Activated CD8-positive, alpha-beta T cell treated with anti-CD3 and anti-CD28 coated beads for 36 hours (primary cell): ENCODE measurements around the gene GTF2H3. TPM values are rescaled to one million over a fixed set of nuclear protein-coding genes. Genes with fewer than 3 reads are reported as not detected.

Experiments used
- ATAC-seq: fragments of 200-7000 bp; cut with Tn5 transposase; one replicate; pipeline ENCODE4 v1.10.0; 2021; ENCODE audit warnings: mild to moderate bottlenecking, moderate library complexity
- CTCF ChIA-PET: fragments of 350-600 bp; sonication (Branson Sonifier 250); formaldehyde crosslinking; loops from one replicate; lab custom pipeline; 2021; ENCODE audit warnings: antibody characterized with exemption; lab: Charles Lee
- POLR2A ChIA-PET: fragments of 350-600 bp; sonication (Branson Sonifier 250); formaldehyde crosslinking; loops from one replicate; lab custom pipeline; 2021; ENCODE audit warnings: antibody characterized with exemption; lab: Charles Lee
- DNase-seq: peaks from one replicate; pipeline ENCODE4 v3.0.0-alpha.2; 2020
- H3K27ac Mint-ChIP-seq: one replicate; pipeline ENCODE4 v1.8.0; 2021; ENCODE audit warnings: mild to moderate bottlenecking, mixed read lengths
- H3K27me3 Mint-ChIP-seq: one replicate; pipeline ENCODE4 v1.8.0; 2021; ENCODE audit warnings: mixed read lengths
- H3K36me3 Mint-ChIP-seq: one replicate; pipeline ENCODE4 v1.8.0; 2021; ENCODE audit warnings: low read depth, mixed read lengths
- H3K4me1 Mint-ChIP-seq: one replicate; pipeline ENCODE4 v1.8.0; 2021; ENCODE audit warnings: low read depth, mixed read lengths
- H3K4me3 Mint-ChIP-seq: one replicate; pipeline ENCODE4 v1.8.0; 2021; ENCODE audit warnings: mild to moderate bottlenecking, moderate library complexity, mixed read lengths
- H3K9me3 Mint-ChIP-seq: one replicate; pipeline ENCODE4 v1.8.0; 2021; ENCODE audit warnings: mixed read lengths
- CTCF ChIP-seq: fragments of 200-600 bp; IDR thresholded peaks from one replicate; pipeline ENCODE4 v1.8.0; 2022; ENCODE audit warnings: antibody characterized with exemption, mild to moderate bottlenecking
- intact Hi-C: fragments of 100-400 bp; cut with micrococcal nuclease; formaldehyde crosslinking; loops from one replicate; pipeline ENCODE4 v1.10.0; 2022
- total RNA-seq, 2 experiments: library from RNA; stranded (reverse); gene quantifications; one replicate each; pipeline ENCODE4 v1.2.3, GENCODE V29; 2021

GTF2H3 gene
- total RNA-seq = 10 to 100 TPM; 78.6 to 80.0 TPM

DNA sequence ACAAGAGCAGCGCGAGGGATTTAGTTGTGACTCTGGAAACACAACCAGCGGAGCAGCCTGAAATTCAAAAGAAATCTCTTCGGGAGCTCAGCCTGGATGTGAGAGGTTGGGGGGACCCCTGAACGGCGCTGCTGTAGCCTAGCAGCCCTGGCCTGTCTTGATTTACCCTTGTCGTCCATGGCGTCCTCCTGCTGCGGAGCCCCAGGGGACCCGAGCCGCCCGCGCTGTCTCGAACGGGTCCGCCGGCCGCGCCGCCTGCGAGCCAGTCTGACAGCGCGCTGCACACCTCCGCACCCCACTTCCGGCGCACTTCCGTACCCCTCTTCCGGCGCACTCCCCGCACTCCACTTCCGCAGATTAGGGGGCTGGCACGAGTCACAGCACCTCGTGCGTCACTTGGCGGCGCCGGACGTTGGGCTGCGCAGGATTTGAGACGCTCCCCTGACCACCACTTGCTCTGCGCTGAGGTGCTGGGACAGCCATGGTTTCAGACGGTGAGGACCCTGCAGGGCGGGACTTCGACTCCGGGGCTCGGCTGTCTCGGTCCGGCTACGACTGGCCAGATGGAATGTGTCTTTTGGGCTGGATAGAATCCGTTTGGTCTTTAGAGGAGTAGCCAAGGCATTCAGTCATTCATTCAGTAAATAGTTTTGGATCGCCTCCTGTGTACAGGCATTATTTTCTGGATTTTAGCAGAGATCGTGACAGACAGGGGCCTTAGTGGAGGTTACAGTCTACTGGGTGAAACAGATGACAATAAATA lies at the start of gene GTF2H3, which contains the start of gene EIF2B1:
GTF2H3 (plus strand) TSS at position 451 of the 763 bp plus-strand sequence; CDS start at position 482, 31 bp downstream.
EIF2B1 (minus strand) TSS at position 308 of the 763 bp plus-strand sequence; CDS start at position 179, 129 bp downstream.
- ATAC-seq (peak; percentile 98), DNase-seq (peak; percentile 99)
- peaks cover 29% of the 10 kb centered on the region for H3K4me1 Mint-ChIP-seq
- peak within 1 kb of the TSS; percentile 98 for H3K27ac Mint-ChIP-seq
- CTCF ChIA-PET = interaction anchor here (1.1 kb wide), 1 partner anchor 15 kb away, joined by 3 read pairs; no protein-coding TSS in a partner anchor
- intact Hi-C loops = no loop called here
- H3K4me3 Mint-ChIP-seq = peak within 1 kb of the TSS; percentile 98
- TF ChIP-seq CTCF = no peak
- POLR2A ChIA-PET = interaction anchor here (0.6 to 3.7 kb wide), 10 partner anchors 11 to 416 kb away, joined by 3 to 16 read pairs (median 4); partner anchors contain the start of genes ATP6V0A2, DDX55 and DNAH10
- H3K27me3 Mint-ChIP-seq = no peaks in the 10 kb centered on the region
- H3K36me3 Mint-ChIP-seq = peaks cover 38% of the 10 kb centered on the region
- H3K9me3 Mint-ChIP-seq = no peaks in the 10 kb centered on the region

GRCh38 chr12:123591702-123592481 lies 41.7 kb upstream of the GTF2H3 start:
- POLR2A ChIA-PET = interaction anchor here (0.5 to 1.8 kb wide), 2 partner anchors 10 to 199 kb away, joined by 3 to 10 read pairs; partner anchors contain the start of gene DDX55
- intact Hi-C loops = no loop called here
- H3K4me3 Mint-ChIP-seq = no peak overlapping the region
- ATAC-seq = no peak
- H3K36me3 Mint-ChIP-seq = peaks cover 53% of the 10 kb centered on the region
- H3K27me3 Mint-ChIP-seq = no peaks in the 10 kb centered on the region
- no peak for TF ChIP-seq CTCF
- no peaks in the 10 kb centered on the region for H3K9me3 Mint-ChIP-seq
- peaks cover 44% of the 10 kb centered on the region for H3K4me1 Mint-ChIP-seq
- CTCF ChIA-PET = interaction anchor here (1.1 to 1.8 kb wide), 2 partner anchors 9 to 10 kb away, joined by 3 read pairs; no protein-coding TSS in a partner anchor
- H3K27ac Mint-ChIP-seq = peak overlapping the region; percentile 77
- DNase-seq = no peak

- no peak for TF ChIP-seq CTCF
- intact Hi-C loops = no loop called here
- no peak for DNase-seq
- no peak overlapping the region for H3K4me3 Mint-ChIP-seq
- H3K27me3 Mint-ChIP-seq = no peaks in the 10 kb centered on the region
- no peaks in the 10 kb centered on the region for H3K9me3 Mint-ChIP-seq
- CTCF ChIA-PET = interaction anchor here (1.0 kb wide), 1 partner anchor 23 kb away, joined by 3 read pairs; no protein-coding TSS in a partner anchor
- POLR2A ChIA-PET = interaction anchor here (0.7 kb wide), 1 partner anchor 161 kb away, joined by 3 read pairs; no protein-coding TSS in a partner anchor
- H3K27ac Mint-ChIP-seq = peak overlapping the region; percentile 39
- ATAC-seq = no peak
- H3K36me3 Mint-ChIP-seq = peaks cover 42% of the 10 kb centered on the region
- H3K4me1 Mint-ChIP-seq = peaks cover 27% of the 10 kb centered on the region
Measured at GRCh38 chr12:123595729-123596128, 37.9 kb upstream of the GTF2H3 start.

DNA sequence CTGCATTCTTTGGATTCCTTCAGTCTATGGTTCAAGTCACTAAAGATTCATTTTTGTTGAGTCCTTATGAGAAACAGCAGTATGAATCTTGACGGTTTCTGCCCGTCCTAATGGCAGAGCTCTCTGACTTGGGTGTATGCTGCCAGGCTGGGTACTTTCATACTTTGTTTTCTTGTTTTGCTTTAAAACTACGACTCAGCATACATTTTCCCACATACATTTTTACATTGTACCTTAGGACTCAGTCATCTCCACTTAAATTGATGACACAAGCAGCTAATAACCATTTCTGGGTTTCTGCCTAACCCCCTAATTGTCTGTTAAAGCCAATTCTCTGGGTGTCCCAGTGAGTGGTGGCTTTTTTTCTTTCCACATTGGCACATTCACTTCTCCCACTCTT lies 36.5 kb upstream of the GTF2H3 start:
- no peak overlapping the region for H3K27ac Mint-ChIP-seq
- ChIA-PET CTCF (interaction anchor here (1.4 kb wide), 1 partner anchor 10 kb away, joined by 3 read pairs; no protein-coding TSS in a partner anchor), POLR2A (interaction anchor here (1.1 kb wide), 1 partner anchor 10 kb away, joined by 3 read pairs; no protein-coding TSS in a partner anchor)

More for the DNA sequence above, 36.5 kb upstream of the GTF2H3 start:
- peaks cover 18% of the 10 kb centered on the region for H3K4me1 Mint-ChIP-seq
- no peaks in the 10 kb centered on the region for H3K27me3 Mint-ChIP-seq
- H3K9me3 Mint-ChIP-seq = peaks cover 2% of the 10 kb centered on the region
- TF ChIP-seq CTCF = no peak
- DNase-seq = no peak
- intact Hi-C loops = no loop called here
- peaks cover 37% of the 10 kb centered on the region for H3K36me3 Mint-ChIP-seq
- H3K4me3 Mint-ChIP-seq = no peak overlapping the region
- ATAC-seq = no peak
